Progenitor cell of endocrine pancreas (in vitro differentiated cells): ENCODE data around the gene OMG. TPM values are rescaled to one million over a fixed set of nuclear protein-coding genes. Genes with fewer than 3 reads are reported as not detected.

Experiments used
- DNase-seq: peaks from one replicate; pipeline ENCODE4 v3.0.0; 2021; ENCODE audit warnings: low spot score; ENCODE audit not compliant: unreplicated experiment
- H3K27ac Mint-ChIP-seq: 2 replicates; pipeline ENCODE4 v1.8.0; 2021; ENCODE audit warnings: mild to moderate bottlenecking, moderate library complexity, mixed read lengths
- H3K27me3 Mint-ChIP-seq: 2 replicates; pipeline ENCODE4 v1.8.0; 2021; ENCODE audit warnings: mixed read lengths
- H3K36me3 Mint-ChIP-seq: 2 replicates; pipeline ENCODE4 v1.8.0; 2022; ENCODE audit warnings: mixed read lengths; ENCODE audit not compliant: insufficient read depth
- H3K4me1 Mint-ChIP-seq: 2 replicates; pipeline ENCODE4 v1.8.0; 2021; ENCODE audit warnings: low read depth, mixed read lengths
- H3K4me3 Mint-ChIP-seq: 2 replicates; pipeline ENCODE4 v1.8.0; 2021; ENCODE audit warnings: low read depth, mild to moderate bottlenecking, moderate library complexity, mixed read lengths
- H3K9me3 Mint-ChIP-seq: 2 replicates; pipeline ENCODE4 v1.8.0; 2021; ENCODE audit warnings: low read depth, mixed read lengths
- total RNA-seq: library from RNA; stranded (reverse); gene quantifications from 2 replicates; pipeline ENCODE4 v1.2.1, GENCODE V29; 2021
- TF ChIP-seq, protein P1 (sequence below): fragments of 200-600 bp; sonication (generic); IDR thresholded peaks from one replicate; pipeline ENCODE4 v1.5.0; 2021; ENCODE audit warnings: antibody characterized with exemption, mild to moderate bottlenecking; ENCODE audit not compliant: unreplicated experiment

OMG gene
- total RNA-seq, 1 donor from 2014 or later: not detected

DNA sequence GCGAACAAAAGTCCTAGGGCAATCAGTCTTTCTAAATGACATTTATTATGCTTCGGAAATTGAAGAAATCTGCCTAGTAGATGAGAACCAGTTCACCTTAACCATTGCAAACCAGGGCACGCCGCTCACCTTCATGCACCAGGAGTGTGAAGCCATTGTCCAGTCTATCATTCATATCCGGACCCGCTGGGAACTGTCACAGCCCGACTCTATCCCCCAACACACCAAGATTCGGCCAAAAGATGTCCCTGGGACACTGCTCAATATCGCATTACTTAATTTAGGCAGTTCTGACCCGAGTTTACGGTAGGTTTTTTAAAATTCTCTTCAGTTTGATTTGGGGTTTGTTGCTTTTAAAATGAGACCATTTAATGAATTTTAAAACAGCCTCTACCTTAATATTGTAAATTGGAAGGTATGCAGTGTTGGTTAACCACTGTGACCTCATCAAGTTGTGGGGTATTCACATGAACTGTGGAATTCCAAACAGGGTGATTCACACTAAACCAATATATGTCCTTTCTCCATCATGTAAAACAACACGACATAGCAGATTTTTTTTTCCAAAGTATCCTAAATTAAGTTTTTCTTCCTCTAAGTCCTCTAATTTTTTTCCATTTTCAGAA is 30.6 kb upstream of the OMG start:
- peaks cover 13% of the 10 kb centered on the region for H3K36me3 Mint-ChIP-seq
- H3K27ac Mint-ChIP-seq: peak overlapping the region; percentile 56
- TF ChIP-seq, protein P1, sequence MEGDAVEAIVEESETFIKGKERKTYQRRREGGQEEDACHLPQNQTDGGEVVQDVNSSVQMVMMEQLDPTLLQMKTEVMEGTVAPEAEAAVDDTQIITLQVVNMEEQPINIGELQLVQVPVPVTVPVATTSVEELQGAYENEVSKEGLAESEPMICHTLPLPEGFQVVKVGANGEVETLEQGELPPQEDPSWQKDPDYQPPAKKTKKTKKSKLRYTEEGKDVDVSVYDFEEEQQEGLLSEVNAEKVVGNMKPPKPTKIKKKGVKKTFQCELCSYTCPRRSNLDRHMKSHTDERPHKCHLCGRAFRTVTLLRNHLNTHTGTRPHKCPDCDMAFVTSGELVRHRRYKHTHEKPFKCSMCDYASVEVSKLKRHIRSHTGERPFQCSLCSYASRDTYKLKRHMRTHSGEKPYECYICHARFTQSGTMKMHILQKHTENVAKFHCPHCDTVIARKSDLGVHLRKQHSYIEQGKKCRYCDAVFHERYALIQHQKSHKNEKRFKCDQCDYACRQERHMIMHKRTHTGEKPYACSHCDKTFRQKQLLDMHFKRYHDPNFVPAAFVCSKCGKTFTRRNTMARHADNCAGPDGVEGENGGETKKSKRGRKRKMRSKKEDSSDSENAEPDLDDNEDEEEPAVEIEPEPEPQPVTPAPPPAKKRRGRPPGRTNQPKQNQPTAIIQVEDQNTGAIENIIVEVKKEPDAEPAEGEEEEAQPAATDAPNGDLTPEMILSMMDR: no peak
- H3K4me1 Mint-ChIP-seq: no peaks in the 10 kb centered on the region
- H3K27me3 Mint-ChIP-seq: no peaks in the 10 kb centered on the region
- no peaks in the 10 kb centered on the region for H3K9me3 Mint-ChIP-seq
- no peak overlapping the region for H3K4me3 Mint-ChIP-seq
- DNase-seq: no peak

DNA sequence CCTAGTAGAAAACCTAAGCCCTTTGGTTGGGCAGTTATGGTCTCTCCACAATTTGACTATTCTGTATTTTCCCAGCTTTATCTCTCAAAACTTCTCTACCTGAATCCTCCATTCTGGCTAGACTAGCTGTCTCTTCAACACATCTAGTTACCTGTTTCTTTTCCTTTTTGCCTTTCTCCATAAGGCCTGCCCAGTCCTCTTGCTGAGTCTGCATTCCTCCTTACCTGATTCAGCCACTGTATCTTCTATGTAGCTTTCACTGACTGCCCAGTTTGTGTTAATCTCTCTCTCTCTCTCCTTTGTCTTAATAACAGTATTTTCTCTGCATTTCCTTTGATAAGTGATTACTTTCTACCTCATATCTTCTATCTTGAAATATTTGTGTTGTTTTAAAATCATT is 26.5 kb upstream of the OMG start:
- Mint-ChIP-seq H3K36me3 (peaks cover 10% of the 10 kb centered on the region), H3K27ac (peak overlapping the region; percentile 1), H3K27me3 (no peaks in the 10 kb centered on the region), H3K4me1 (no peaks in the 10 kb centered on the region), H3K4me3 (no peak overlapping the region), H3K9me3 (no peaks in the 10 kb centered on the region)
- TF ChIP-seq, protein P1: no peak
- DNase-seq: no peak

DNA sequence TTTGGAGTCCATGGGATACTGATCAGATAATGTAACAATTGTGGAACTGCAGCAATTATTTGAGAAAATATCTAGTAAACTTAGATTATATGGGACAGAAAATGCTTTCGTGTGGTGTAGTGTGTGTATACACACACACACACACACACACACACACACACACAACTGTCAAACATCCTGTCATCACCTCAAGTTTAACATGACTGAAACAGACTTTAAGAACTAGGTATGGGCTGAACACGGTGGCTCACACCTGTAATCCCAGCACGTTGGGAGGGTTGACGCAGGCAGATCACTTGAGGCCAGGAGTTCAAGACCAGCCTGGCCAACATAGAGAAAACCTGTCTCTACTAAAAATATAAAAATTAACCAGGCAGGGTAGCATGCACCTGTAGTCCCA is 24.9 kb upstream of the OMG start:
- Mint-ChIP-seq H3K4me1 (peaks cover 6% of the 10 kb centered on the region), H3K27ac (no peak overlapping the region), H3K27me3 (no peaks in the 10 kb centered on the region), H3K36me3 (peaks cover 6% of the 10 kb centered on the region), H3K4me3 (no peak overlapping the region), H3K9me3 (no peaks in the 10 kb centered on the region)
- TF ChIP-seq, protein P1: no peak
- DNase-seq: no peak

DNA sequence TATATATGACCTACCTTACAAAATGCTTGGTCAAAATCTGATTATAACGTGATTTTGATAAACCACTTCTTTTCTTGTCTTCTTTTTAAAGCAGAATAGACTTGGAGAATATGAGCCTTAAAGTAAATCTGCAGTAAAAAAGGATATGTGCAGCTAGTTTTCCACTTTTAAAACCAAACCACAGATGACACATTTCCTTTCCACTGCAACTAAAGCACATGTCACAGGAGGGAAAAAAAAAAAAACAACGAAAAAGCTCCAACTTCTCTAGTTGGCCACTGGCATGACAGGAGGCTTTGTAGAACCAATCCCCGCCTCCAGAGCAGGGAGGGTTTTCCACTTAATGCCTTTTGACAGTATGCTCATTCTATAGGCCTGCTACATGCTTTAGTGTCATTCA is 24.4 kb upstream of the OMG start, which contains the start of gene EVI2A:
Gene EVI2A (minus strand): TSS at position 142 of the 400 bp plus-strand sequence. CDS start 2,609 bp downstream, outside the sequence.
- Mint-ChIP-seq H3K27me3 (no peaks in the 10 kb centered on the region), H3K4me3 (no peak within 1 kb of the TSS), H3K4me1 (peaks cover 8% of the 10 kb centered on the region), H3K9me3 (no peaks in the 10 kb centered on the region), H3K36me3 (peaks cover 3% of the 10 kb centered on the region), H3K27ac (no peak within 1 kb of the TSS)
- no peak for DNase-seq
- TF ChIP-seq, protein P1: no peak

DNA sequence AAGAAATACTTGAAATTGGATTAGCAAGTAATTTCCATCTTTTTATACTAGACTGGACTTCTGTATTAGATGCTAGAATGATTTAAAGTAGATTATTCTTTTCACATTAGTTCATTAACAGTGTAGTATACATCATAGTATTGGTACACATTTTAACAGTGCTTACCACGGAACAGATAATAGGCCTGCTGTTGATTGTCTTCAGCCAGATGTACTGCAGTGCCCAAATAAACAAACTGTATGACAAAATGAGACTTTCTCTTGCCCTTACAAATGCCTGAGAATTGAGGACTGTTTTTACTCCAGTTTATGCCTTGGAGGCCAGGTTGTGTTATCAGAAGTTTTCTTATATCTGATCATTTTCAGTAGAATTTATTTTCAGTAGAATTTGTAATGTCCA is 23.8 kb upstream of the OMG start:
- peaks cover 2% of the 10 kb centered on the region for H3K36me3 Mint-ChIP-seq
- no peak for DNase-seq
- no peaks in the 10 kb centered on the region for H3K27me3 Mint-ChIP-seq
- no peaks in the 10 kb centered on the region for H3K9me3 Mint-ChIP-seq
- no peak overlapping the region for H3K4me3 Mint-ChIP-seq
- peaks cover 8% of the 10 kb centered on the region for H3K4me1 Mint-ChIP-seq
- TF ChIP-seq, protein P1: no peak
- no peak overlapping the region for H3K27ac Mint-ChIP-seq
